C4-2B (cell line): ENCODE data around the gene UFSP2.

Experiments
- ZFX ChIP-seq: fragments of 450-650 bp; IDR thresholded peaks from 2 replicates; pipeline ENCODE4 v1.6.1; 2017
- TF ChIP-seq, protein P1 (sequence below): fragments of 450-650 bp; conservative IDR thresholded peaks from 2 replicates; pipeline ENCODE4 v1.5.1; 2017; ENCODE audit warnings: mild to moderate bottlenecking

GRCh38 chr4:185396724-185397385, 28.9 kb downstream of the UFSP2 start, which contains the start of gene ANKRD37:
- TF ChIP-seq, protein P1, sequence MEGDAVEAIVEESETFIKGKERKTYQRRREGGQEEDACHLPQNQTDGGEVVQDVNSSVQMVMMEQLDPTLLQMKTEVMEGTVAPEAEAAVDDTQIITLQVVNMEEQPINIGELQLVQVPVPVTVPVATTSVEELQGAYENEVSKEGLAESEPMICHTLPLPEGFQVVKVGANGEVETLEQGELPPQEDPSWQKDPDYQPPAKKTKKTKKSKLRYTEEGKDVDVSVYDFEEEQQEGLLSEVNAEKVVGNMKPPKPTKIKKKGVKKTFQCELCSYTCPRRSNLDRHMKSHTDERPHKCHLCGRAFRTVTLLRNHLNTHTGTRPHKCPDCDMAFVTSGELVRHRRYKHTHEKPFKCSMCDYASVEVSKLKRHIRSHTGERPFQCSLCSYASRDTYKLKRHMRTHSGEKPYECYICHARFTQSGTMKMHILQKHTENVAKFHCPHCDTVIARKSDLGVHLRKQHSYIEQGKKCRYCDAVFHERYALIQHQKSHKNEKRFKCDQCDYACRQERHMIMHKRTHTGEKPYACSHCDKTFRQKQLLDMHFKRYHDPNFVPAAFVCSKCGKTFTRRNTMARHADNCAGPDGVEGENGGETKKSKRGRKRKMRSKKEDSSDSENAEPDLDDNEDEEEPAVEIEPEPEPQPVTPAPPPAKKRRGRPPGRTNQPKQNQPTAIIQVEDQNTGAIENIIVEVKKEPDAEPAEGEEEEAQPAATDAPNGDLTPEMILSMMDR: no peak
- no peak for TF ChIP-seq ZFX
